Prostate gland (tissue), 2 donors: Measurements from ENCODE around the gene SPATA6L.

Experiments used
- CTCF ChIP-seq, 4 experiments: fragments of 200-600 bp in 2 of 4; fragments of 450-650 bp in 2 of 4; sonication (generic) in 2 of 4; IDR thresholded peaks; 1 replicate in 3 of 4; 2 replicates in 1 of 4; pipeline ENCODE4 v1.5.1; 2016 to 2019; ENCODE audit warnings: antibody characterized with exemption in 4 of 4, mild to moderate bottlenecking in 2 of 4, moderate library complexity in 2 of 4
- POLR2A ChIP-seq: fragments of 450-650 bp; IDR thresholded peaks from one replicate; pipeline ENCODE4 v1.6.1; 2016; ENCODE audit warnings: antibody characterized with exemption, mild to moderate bottlenecking

GRCh38 chr9:4563105-4563504 lies 103.2 kb downstream of the SPATA6L start:
- no peak for TF ChIP-seq CTCF (IDR thresholded peaks at IDR 0.05)
- TF ChIP-seq POLR2A: no peak
